Activated CD4-positive, CD25-positive, alpha-beta regulatory T cell treated with anti-CD3 and anti-CD28 coated beads, Interleukin-2, amount 50 U/mL, for 72 hours (primary cell): ENCODE data around the gene ARHGEF9.
"Not testable (repeated sequence)": the region's sequence is repeated elsewhere in the genome, so short reads cannot be mapped to it uniquely, and the experiment has no call there.

Experiments used
- DNase-seq: peaks from one replicate; pipeline ENCODE4 v3.0.0; 2021

The ARHGEF9 gene

DNA sequence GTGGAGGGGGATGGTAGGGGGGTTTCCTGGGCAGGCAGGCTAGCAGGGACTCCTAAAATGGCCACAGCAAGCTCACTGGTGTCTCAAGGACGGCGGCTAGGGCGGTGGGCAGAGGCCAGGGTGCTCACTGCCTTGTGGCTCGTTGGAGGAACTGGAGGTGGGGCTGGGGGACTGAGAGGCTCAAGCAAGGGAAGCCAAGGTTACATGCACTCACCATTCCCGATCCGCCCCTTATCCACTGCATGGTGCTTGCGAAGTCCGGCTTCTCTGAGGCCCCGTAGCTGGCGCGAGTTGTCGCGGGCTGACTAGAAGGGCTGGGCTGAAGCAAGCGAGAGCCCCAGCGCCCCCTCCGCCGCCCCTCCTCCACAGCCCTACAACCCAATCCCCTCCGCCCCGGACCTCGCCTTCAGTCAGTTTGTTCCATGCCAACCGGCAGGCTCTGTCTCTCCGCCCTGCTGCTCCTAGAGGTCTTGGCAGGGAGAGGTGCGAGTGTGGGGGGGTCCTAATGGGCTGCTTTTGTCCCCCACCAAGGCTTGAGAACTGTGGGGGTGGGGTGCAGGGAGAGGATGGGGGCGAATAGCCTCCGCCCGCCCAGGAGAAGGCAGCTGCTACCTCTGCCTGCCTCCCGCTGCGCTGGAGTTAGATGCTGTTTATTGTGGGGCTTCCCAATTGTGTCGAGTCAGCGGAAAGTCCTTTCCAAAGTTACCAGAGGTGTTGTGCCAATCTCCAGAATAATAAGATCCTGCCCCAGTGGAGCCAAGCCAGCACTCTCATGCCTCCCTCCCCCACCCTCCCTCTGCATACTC is at the start of gene ARHGEF9:
ARHGEF9 (minus strand) TSS at position 313 of the 806 bp plus-strand sequence; CDS start at position 244, 69 bp downstream.
- DNase-seq: no peak

- DNase-seq: not testable (repeated sequence)
These were observed 40.4 kb upstream of the ARHGEF9 start for GRCh38 chrX:63825446-63825845.

DNA sequence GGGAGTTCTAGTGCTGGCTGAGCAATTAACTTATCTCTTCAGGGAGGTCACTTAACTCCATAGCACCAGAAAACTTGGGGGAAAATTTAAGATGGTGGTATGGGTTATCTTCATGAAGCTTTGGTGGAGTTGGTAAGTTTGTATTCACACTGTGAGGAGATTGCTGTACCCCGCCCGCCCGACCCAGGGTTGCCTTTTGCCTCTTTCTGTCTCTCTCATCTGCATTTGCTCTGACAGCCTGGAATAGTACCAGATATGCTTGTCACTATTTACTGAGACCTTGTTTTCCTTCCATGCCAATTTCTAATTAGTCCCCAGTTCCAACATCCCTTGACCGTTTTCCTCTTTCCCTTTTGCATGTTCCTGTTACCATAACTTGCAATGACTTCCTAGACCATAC is 33.1 kb upstream of the ARHGEF9 start:
- no peak for DNase-seq

GRCh38 chrX:63817696-63818095 is 32.7 kb upstream of the ARHGEF9 start:
- no peak for DNase-seq

GRCh38 chrX:63812823-63813222 is 27.8 kb upstream of the ARHGEF9 start:
- no peak for DNase-seq

GRCh38 chrX:63810746-63811145 is 25.7 kb upstream of the ARHGEF9 start:
- DNase-seq: no peak

DNA sequence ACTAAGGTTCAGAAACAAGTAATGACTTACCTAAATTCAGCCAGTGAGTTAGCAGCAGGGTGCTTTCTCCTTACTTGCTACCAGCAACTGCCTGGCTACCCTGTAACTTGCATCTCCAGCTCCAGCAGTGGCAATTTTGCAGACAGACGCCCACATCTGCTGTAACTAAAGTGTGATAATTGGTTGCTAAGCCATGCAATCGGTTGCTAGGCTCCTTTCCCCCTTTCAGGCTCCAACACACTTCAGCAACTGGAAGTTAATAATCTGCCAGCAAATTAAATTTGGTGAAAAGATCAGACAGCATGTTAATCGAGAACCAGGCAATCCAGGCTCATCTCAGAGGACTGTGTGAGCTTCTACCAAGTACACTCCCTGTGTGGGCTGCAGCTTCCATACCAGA is 24.2 kb upstream of the ARHGEF9 start:
- DNase-seq: no peak

GRCh38 chrX:63795406-63795805 is 10.4 kb upstream of the ARHGEF9 start:
- not testable (repeated sequence) for DNase-seq

DNA sequence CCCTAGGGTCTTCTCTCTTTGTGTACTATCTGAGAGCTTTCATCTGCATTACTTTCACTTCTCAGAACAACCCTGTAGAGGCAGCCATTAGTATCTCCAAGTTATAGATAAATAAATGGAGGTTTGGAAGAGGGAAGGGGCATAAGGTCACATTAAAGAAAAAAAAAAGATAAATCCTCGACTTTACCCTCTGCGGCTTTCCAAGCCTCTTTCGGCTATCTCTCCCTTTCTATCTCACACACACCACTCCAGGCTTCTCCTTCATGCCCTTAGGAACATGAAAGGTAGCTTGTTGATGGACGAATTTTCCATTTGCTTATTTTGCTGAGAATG is 660 bp upstream of the ARHGEF9 start:
- no peak for DNase-seq

- DNase-seq: no peak
These were observed 590 bp downstream of the ARHGEF9 start for GRCh38 chrX:63784346-63784901.

GRCh38 chrX:63782515-63782914 is 2.5 kb downstream of the ARHGEF9 start:
- DNase-seq: no peak

GRCh38 chrX:63768760-63769159 is 16.3 kb downstream of the ARHGEF9 start:
- DNase-seq: no peak

DNA sequence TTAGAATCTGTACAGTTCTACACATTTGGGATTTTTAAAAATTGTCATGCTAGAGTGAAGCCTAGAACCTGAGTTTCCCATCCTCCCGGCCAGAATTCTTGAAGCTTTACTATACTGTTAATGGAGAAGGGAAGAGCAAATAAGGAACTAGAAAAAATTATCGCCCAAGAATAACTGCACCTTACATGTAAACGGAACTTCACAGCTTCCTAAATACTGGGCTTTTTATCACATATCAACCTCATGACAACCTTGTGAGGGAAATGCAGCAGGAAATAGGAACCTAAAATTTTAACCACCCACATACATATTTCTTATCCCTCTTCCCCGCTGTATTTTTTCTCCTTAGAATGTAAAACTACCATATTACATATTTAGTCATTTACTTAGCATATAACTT is 19.3 kb downstream of the ARHGEF9 start:
- no peak for DNase-seq

DNA sequence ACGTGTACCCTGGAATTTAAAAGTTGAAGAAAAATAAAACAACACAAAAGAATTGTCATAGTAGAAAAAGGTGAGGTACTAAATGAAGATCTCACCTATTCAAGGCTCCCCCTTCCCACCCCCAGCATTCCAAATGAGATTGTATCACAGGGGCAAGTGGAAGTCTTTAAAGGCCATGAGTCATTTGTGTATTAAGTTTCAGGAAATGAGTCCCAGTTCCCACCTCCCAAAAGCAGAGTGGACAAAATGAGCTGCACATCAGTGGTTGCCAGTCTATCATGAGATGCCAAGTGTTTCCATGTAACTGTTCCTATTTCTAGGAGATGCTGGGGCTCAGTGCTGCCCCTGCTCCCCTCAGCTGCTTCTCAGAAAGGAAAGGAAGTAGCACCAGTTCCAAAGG is 20.1 kb downstream of the ARHGEF9 start:
- no peak for DNase-seq

GRCh38 chrX:63761639-63762038 is 23.4 kb downstream of the ARHGEF9 start:
- no peak for DNase-seq

DNA sequence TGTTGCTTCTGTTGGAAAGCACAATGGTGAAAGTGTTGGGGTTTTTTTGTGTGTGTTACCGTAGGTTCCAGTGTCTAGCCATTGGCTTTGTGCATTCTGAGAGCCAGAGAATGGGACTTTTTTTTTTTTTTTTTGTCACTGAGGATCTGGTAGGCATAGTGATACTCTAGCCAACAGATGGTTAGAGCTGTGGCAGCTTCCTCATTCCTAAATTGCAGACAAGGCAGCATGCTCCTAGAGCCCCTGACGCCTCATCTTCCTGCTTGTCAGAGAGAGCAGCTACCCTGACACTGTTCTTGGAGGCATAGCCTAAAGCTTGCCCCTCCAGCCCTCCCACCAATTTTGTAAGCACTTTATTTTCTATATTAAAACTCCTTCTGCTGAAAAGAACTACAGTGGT is 27.0 kb downstream of the ARHGEF9 start:
- DNase-seq: no peak

- no peak for DNase-seq
These were observed 29.1 kb downstream of the ARHGEF9 start for GRCh38 chrX:63755892-63756291.

DNA sequence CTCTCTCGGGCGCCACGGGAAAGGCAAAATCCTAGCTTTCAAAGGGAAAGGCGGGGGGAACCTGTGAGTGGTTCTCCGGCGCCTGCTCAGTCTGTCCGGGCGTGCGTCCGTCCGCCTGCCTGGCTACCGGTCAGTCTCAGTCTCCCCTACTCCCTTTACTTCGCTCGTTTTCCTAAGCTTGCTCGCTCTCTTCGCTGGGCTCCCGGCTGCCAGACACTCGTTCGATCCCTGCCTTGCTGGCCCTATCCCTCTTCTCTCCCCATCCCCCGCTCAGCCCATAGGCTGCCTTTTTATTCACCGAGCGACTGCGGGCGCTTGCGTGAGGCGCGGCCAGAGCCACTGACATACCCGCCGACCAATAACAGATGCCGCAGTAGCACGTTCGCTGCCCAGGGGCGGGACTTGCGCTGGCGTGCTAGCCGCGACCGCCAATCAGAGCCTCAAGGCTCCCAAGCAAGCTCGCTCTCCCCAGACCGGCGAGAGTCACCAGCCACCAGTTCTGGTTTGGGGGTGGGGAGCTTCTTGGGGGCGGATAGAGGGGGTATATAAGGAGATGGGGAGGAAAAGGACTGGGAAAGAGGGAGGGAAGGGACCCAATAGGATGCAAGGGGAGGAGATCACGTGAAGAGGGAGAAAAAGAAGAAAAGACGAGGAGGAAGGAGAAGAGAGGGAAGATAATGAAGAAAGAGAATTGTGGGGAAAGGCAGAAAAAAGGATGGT is 30.0 kb downstream of the ARHGEF9 start:
- peak; percentile 79 for DNase-seq

DNA sequence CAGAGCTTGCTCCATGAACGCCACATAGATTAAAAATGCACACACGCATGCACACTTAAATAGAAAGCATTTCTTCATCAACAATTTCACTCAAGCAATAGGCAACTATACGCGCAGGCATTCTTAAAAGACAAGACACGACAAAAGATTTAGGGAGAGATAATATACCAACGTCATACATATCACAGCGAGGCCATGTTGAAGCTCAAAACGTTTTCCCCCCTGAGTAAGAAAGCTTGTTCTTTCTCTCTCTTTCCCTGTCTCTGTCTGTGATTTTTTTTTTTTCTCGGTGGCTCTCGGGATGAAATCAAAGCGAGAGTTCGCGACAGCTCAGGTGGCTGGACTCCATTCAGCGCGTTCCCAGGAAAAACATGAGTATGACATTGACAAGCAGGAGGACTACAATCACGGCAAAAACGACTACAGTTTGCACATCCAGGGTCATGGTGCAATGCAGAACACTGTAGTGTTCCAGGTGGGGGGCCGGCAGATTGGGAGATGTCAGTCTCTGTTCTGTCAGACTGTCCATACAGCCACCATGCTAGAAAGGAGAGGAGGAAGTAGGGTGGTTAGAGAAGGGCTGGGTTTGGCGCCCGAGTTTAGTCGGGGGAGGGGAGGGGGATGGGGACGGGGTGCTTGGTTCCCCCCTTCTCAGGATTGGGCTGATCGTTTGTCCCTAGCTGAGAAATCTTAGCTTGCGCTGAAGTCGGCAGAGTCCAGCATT is 30.7 kb downstream of the ARHGEF9 start:
- peak; percentile 32 for DNase-seq

GRCh38 chrX:63751481-63751880 is 33.5 kb downstream of the ARHGEF9 start:
- DNase-seq: no peak

DNA sequence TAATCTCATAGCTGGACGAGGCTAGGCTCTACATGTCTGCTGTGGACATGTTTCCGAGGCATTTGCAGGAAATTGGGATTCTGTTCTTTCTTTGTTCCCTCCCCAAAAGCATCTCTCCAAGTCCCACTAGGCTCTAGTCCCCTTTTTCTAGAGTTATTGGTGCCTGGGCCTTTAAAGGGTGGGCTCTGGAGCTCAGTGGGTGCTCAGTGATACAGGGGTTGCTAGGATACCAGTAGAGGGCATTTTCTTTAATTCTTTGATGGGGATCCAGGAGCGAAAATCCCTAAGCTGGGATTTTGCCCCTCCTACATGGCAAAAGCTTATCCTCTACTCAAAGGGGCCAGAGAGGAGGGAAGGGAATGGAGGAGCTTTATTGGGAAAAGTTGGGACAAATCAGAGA is 34.2 kb downstream of the ARHGEF9 start:
- DNase-seq: no peak

DNA sequence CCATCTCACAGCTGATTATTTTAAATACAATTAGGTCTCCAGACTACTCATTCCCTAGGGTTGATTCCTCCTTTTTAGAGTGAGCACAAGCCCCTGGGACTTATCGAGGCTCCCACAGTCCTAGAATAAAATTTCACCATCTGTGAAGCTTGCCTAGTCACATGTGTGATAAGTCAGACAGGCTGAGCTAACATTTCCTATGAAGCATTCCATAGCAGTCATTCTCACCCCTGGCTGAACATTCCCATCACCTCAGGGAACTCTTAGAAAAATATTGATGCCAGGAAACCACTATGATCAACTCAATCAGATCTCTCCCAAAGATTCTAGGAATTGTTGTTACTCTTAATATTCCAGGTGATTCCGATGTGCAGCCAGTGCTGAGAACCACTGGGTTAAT is 37.7 kb downstream of the ARHGEF9 start:
- no peak for DNase-seq

DNA sequence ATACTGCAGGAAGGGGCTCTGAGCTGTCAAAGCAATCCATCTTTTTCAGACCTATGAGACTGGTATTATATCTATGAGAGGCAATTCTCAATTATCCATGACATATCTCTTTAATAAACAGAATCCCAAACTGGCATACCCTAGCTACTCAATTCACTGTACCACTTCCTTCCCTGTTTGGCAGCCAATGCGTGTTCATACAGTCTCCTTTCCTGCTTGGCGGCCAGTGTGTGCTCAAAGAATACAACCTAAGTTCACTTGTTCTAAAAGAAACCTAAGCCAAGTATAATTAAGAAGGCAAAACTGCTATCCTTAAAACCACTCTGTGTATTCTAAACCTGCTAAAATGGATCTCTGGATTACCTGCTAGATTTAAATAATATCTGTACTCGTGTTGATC is 38.3 kb downstream of the ARHGEF9 start:
- no peak for DNase-seq

DNA sequence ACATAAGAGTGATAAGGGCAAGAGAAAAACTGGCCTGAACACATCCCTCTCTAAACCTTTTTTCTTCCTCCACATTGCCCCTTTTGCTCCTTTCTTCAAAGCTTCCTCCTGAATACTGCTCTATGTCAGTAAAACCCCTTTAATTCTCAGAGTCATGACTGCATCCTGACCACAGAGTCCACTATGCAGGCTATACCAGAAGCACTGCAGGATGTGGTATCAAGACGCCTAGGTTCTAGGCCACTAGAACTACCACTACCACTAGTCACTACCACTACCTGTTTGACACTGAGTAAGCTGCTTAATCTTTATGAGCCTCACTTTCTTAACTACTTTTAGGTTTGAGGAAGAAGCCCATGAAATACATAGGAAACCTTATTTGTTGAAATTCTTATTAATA is 38.7 kb downstream of the ARHGEF9 start:
- DNase-seq: no peak
